GM13977 (cell line): ENCODE results near the gene KCNH3.

Experiments used
- DNase-seq: peaks from one replicate; pipeline ENCODE4 v3.0.0; 2012; ENCODE audit warnings: low spot score
- CTCF ChIP-seq: IDR thresholded peaks from 2 replicates; pipeline ENCODE4 v1.5.1; 2012; ENCODE audit warnings: mild to moderate bottlenecking, control low read depth; ENCODE audit not compliant: insufficient read depth; ENCODE audit errors: extremely low read depth, missing control alignments
- in situ Hi-C: fragments of 300-500 bp; cut with MboI; formaldehyde crosslinking; loops from one replicate; pipeline ENCODE4 v1.12.0; 2022; ENCODE audit warnings: low sequenced_read_pairs, low pct_unique_long_range_greater_than_20kb, mixed read lengths, inconsistent platforms; ENCODE audit not compliant: unreplicated experiment

KCNH3 gene

GRCh38 chr12:49540229-49541139 is 1.7 kb downstream of the KCNH3 start:
- in situ Hi-C loops, result no loop called here
- DNase-seq, result peak; percentile 46
- TF ChIP-seq CTCF, result no peak

- in situ Hi-C loops, result no loop called here
- no peak for TF ChIP-seq CTCF
- DNase-seq, result peak; percentile 23
Observed at GRCh38 chr12:49541140-49541861, 2.5 kb downstream of the KCNH3 start.

- no peak for TF ChIP-seq CTCF
- in situ Hi-C loops, result no loop called here
- DNase-seq, result peak; percentile 39
Observed at GRCh38 chr12:49541911-49542505, 3.2 kb downstream of the KCNH3 start.

- DNase-seq, result peak; percentile 24
- in situ Hi-C loops, result no loop called here
- TF ChIP-seq CTCF, result no peak
Observed at GRCh38 chr12:49542592-49543160, 3.8 kb downstream of the KCNH3 start.

GRCh38 chr12:49543221-49543913 is 4.5 kb downstream of the KCNH3 start:
- in situ Hi-C loops, result no loop called here
- DNase-seq, result no peak

More at GRCh38 chr12:49543221-49543913, 4.5 kb downstream of the KCNH3 start:
- TF ChIP-seq CTCF, result no peak
